ENCODE measurements around the gene SRSF9. TPM values are rescaled to one million over a fixed set of nuclear protein-coding genes. Genes with fewer than 3 reads are reported as not detected.
"Not testable (repeated sequence)": the region's sequence is repeated elsewhere in the genome, so short reads cannot be mapped to it uniquely, and the experiment has no call there.

The SRSF9 gene, protein sequence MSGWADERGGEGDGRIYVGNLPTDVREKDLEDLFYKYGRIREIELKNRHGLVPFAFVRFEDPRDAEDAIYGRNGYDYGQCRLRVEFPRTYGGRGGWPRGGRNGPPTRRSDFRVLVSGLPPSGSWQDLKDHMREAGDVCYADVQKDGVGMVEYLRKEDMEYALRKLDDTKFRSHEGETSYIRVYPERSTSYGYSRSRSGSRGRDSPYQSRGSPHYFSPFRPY
- 302 and 306 TPM in 2 replicates for total RNA-seq (2021)
- long read RNA-seq, transcript SRSF9-201 (4 exons, 1,201 nt) = major isoform, 31 of 38 reads
- long read RNA-seq, partial matches to known transcripts = 0 of 38 reads
- long read RNA-seq, other reads (novel, unspliced or antisense) = 4 of 38 reads

- peaks cover 24 to 31% of the 10 kb centered on the region in 2 experiments for H3K4me1 Mint-ChIP-seq
- H3K9me3 Mint-ChIP-seq = no peaks in the 10 kb centered on the region
- H3K14ac ChIP-seq (ENCODE audit: insufficient read depth, low read length) = peak within 1 kb of the TSS; percentile 99
- WGBS (ENCODE audit: extremely low coverage, insufficient read length, low lambda C conversion rate) = no CpG with 5 or more reads among the region's 88 CpGs
- peak within 1 kb of the TSS; percentile 90 for H3K9ac ChIP-seq (ENCODE audit: extremely low read depth, insufficient read length, low read length)
- peak; percentile 98 for DNase-seq
- H2BK12ac ChIP-seq (ENCODE audit: insufficient read length, low read depth, low read length) = no peak within 1 kb of the TSS
- H3T11ph ChIP-seq (ENCODE audit: low read length) = no peak within 1 kb of the TSS
- peak within 1 kb of the TSS; percentile 93 for H3K18ac ChIP-seq (ENCODE audit: insufficient read length, low read depth, low read length)
- peaks cover 7% of the 10 kb centered on the region for H3K23me2 ChIP-seq (ENCODE audit: insufficient read length, low read depth, low read length, poor library complexity, severe bottlenecking)
- no peak within 1 kb of the TSS for H2BK15ac ChIP-seq (ENCODE audit: low read depth, low read length)
- no peaks in the 10 kb centered on the region; the same call in 1 of the 2 replicates for H3K4me1 ChIP-seq (ENCODE audit: insufficient read depth, low read length)
- H2BK20ac ChIP-seq (ENCODE audit: low read depth, low read length, poor library complexity, severe bottlenecking) = no peak within 1 kb of the TSS
- peak within 1 kb of the TSS; percentile 52 to 93 (median 66); a peak in 5 of 7 replicates for H3K27ac Mint-ChIP-seq
- no peak within 1 kb of the TSS for H3K4ac ChIP-seq (ENCODE audit: low read depth, low read length)
- H2AFZ ChIP-seq (ENCODE audit: low read length) = no peak within 1 kb of the TSS
- H4K8ac ChIP-seq (replicated peaks; ENCODE audit: insufficient read length, low read depth, low read length) = no peak within 1 kb of the TSS
- no peak within 1 kb of the TSS for H3K27ac ChIP-seq (ENCODE audit: insufficient read length, low read depth, low read length)
- no peak within 1 kb of the TSS for H3K23ac ChIP-seq (ENCODE audit: insufficient read length, low read depth, low read length)
- no peaks in the 10 kb centered on the region for H3K27me3 Mint-ChIP-seq (ENCODE audit: low read depth)
- no peaks in the 10 kb centered on the region for H3K27me3 ChIP-seq (ENCODE audit: insufficient read depth, low read length)
- no peak within 1 kb of the TSS for H2AK5ac ChIP-seq (ENCODE audit: insufficient read length, low read length)
- no peak within 1 kb of the TSS for H2BK120ac ChIP-seq (ENCODE audit: low read depth, low read length, poor library complexity, severe bottlenecking)
- TF ChIP-seq, protein P1, sequence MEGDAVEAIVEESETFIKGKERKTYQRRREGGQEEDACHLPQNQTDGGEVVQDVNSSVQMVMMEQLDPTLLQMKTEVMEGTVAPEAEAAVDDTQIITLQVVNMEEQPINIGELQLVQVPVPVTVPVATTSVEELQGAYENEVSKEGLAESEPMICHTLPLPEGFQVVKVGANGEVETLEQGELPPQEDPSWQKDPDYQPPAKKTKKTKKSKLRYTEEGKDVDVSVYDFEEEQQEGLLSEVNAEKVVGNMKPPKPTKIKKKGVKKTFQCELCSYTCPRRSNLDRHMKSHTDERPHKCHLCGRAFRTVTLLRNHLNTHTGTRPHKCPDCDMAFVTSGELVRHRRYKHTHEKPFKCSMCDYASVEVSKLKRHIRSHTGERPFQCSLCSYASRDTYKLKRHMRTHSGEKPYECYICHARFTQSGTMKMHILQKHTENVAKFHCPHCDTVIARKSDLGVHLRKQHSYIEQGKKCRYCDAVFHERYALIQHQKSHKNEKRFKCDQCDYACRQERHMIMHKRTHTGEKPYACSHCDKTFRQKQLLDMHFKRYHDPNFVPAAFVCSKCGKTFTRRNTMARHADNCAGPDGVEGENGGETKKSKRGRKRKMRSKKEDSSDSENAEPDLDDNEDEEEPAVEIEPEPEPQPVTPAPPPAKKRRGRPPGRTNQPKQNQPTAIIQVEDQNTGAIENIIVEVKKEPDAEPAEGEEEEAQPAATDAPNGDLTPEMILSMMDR (conservative IDR thresholded peaks at IDR 0.05) = peak; percentile 91
- H3K4me2 ChIP-seq (ENCODE audit: insufficient read depth, insufficient read length, low read length) = peak within 1 kb of the TSS; percentile 74
- H3K79me1 ChIP-seq (ENCODE audit: insufficient read depth, low read depth, low read length, poor library complexity, severe bottlenecking) = peaks cover 3% of the 10 kb centered on the region
- no peak within 1 kb of the TSS for H4K91ac ChIP-seq (ENCODE audit: insufficient read length, low read depth, low read length)
- no peaks in the 10 kb centered on the region for H4K20me1 ChIP-seq (ENCODE audit: control insufficient read depth, insufficient read depth, insufficient read length)
- H4K5ac ChIP-seq (ENCODE audit: insufficient read length, low read depth, low read length) = no peak within 1 kb of the TSS
- peak within 1 kb of the TSS; percentile 95 for H2BK5ac ChIP-seq (ENCODE audit: insufficient read length, low read length)
- peaks cover 19 to 33% (median 26%) of the 10 kb centered on the region in 3 experiments for H3K36me3 Mint-ChIP-seq (ENCODE audit: insufficient read depth in 1 of 3, low read depth in 3 of 3)
- H3K79me2 ChIP-seq (ENCODE audit: insufficient read depth, low read length) = peaks cover 11% of the 10 kb centered on the region; the same call in 1 of the 2 replicates
- H3K9me3 ChIP-seq (ENCODE audit: control insufficient read depth, low read depth, low read length) = no peaks in the 10 kb centered on the region
- H3K4me3 Mint-ChIP-seq = peak within 1 kb of the TSS; percentile 92 to 94
- no peak within 1 kb of the TSS for H3K56ac ChIP-seq (ENCODE audit: insufficient read length, low read depth, low read length)
These were observed at the start of gene SRSF9 for GRCh38 chr12:120469450-120470149. TSS of gene SRSF9 (minus strand) at chr12:120469748. CDS start at chr12:120469609, 139 bp downstream.

GRCh38 chr12:120519324-120519723 lies 49.8 kb upstream of the SRSF9 start:
- not testable (repeated sequence) for H3T11ph ChIP-seq (ENCODE audit: low read length); H3K9me3 ChIP-seq (ENCODE audit: control insufficient read depth, low read depth, low read length); H3K14ac ChIP-seq (ENCODE audit: insufficient read depth, low read length); H3K4me3 Mint-ChIP-seq; H3K56ac ChIP-seq (ENCODE audit: insufficient read length, low read depth, low read length); H3K4me2 ChIP-seq (ENCODE audit: insufficient read depth, insufficient read length, low read length); H3K9me3 Mint-ChIP-seq; H4K20me1 ChIP-seq (ENCODE audit: control insufficient read depth, insufficient read depth, insufficient read length); H2BK15ac ChIP-seq (ENCODE audit: low read depth, low read length); H3K23ac ChIP-seq (ENCODE audit: insufficient read length, low read depth, low read length); H3K79me1 ChIP-seq (ENCODE audit: insufficient read depth, low read depth, low read length, poor library complexity, severe bottlenecking); H4K8ac ChIP-seq (replicated peaks; ENCODE audit: insufficient read length, low read depth, low read length); H3K4me1 ChIP-seq (ENCODE audit: insufficient read depth, low read length); DNase-seq; H3K23me2 ChIP-seq (ENCODE audit: insufficient read length, low read depth, low read length, poor library complexity, severe bottlenecking); H3K27me3 ChIP-seq (ENCODE audit: insufficient read depth, low read length); H3K27ac ChIP-seq (ENCODE audit: insufficient read length, low read depth, low read length); H3K4ac ChIP-seq (ENCODE audit: low read depth, low read length); H3K27ac Mint-ChIP-seq; H2AFZ ChIP-seq (ENCODE audit: low read length); H4K5ac ChIP-seq (ENCODE audit: insufficient read length, low read depth, low read length); H3K79me2 ChIP-seq (ENCODE audit: insufficient read depth, low read length); H3K18ac ChIP-seq (ENCODE audit: insufficient read length, low read depth, low read length); H2BK12ac ChIP-seq (ENCODE audit: insufficient read length, low read depth, low read length); H3K27me3 Mint-ChIP-seq (ENCODE audit: low read depth); H3K4me1 Mint-ChIP-seq; H2AK5ac ChIP-seq (ENCODE audit: insufficient read length, low read length); H2BK120ac ChIP-seq (ENCODE audit: low read depth, low read length, poor library complexity, severe bottlenecking); H2BK5ac ChIP-seq (ENCODE audit: insufficient read length, low read length); H3K9ac ChIP-seq (ENCODE audit: extremely low read depth, insufficient read length, low read length); H4K91ac ChIP-seq (ENCODE audit: insufficient read length, low read depth, low read length); H2BK20ac ChIP-seq (ENCODE audit: low read depth, low read length, poor library complexity, severe bottlenecking)
- peaks cover 4 to 28% (median 23%) of the 10 kb centered on the region in 3 experiments; a peak in 5 of 7 replicates for H3K36me3 Mint-ChIP-seq (ENCODE audit: insufficient read depth in 1 of 3, low read depth in 3 of 3)
- WGBS (ENCODE audit: extremely low coverage, insufficient read length, low lambda C conversion rate) = no CpG with 5 or more reads among the region's 8 CpGs

Measured in H9 (cell line).